GM12878 (cell line): ENCODE measurements around the gene POU5F1.

Experiments
- ATF7 ChIP-seq: fragments of 450-650 bp; IDR thresholded peaks from 2 replicates; pipeline ENCODE4 v1.6.1; 2016; ENCODE audit warnings: low read depth, mild to moderate bottlenecking
- BRCA1 ChIP-seq: IDR thresholded peaks from 2 replicates; pipeline ENCODE4 v1.6.1; 2011; ENCODE audit warnings: low read depth, low read length, improper control_type of control experiment
- CREB1 ChIP-seq: IDR thresholded peaks from 2 replicates; pipeline ENCODE4 v1.6.1; 2012; ENCODE audit warnings: low read depth, mild to moderate bottlenecking, inconsistent platforms
- CTCF ChIP-seq, 3 experiments: IDR thresholded peaks in 2 of 3; conservative IDR thresholded peaks in 1 of 3; 2 replicates each; pipeline ENCODE4 v1.5.1; 2011; ENCODE audit warnings: low read depth in 3 of 3, low read length in 3 of 3, mild to moderate bottlenecking in 3 of 3, control low read depth in 2 of 3, moderate library complexity in 2 of 3, inconsistent platforms in 1 of 3, mixed read lengths in 1 of 3; ENCODE audit not compliant: control insufficient read depth in 2 of 3, insufficient read depth in 1 of 3; ENCODE audit errors: extremely low read depth in 1 of 3
- E4F1 ChIP-seq: fragments of 450-650 bp; IDR thresholded peaks from 2 replicates; pipeline ENCODE4 v1.6.1; 2018; ENCODE audit warnings: borderline replicate concordance, mild to moderate bottlenecking; ENCODE audit not compliant: partially characterized antibody
- EGR1 ChIP-seq, 2 experiments: IDR thresholded peaks; 1 replicate in 1 of 2; 2 replicates in 1 of 2; pipeline ENCODE4 v1.6.1; 2011 to 2012; ENCODE audit warnings: low read depth in 2 of 2, low read length in 2 of 2, borderline replicate concordance in 1 of 2, mild to moderate bottlenecking in 1 of 2, moderate library complexity in 1 of 2
- EP300 ChIP-seq, 2 experiments: fragments of 150-350 bp in 1 of 2; IDR thresholded peaks; 2 replicates each; pipeline ENCODE4 v1.6.1; 2011 to 2012; ENCODE audit warnings: low read depth in 2 of 2, low read length in 2 of 2, borderline replicate concordance in 1 of 2, improper control_type of control experiment in 1 of 2, inconsistent platforms in 1 of 2; ENCODE audit not compliant: control insufficient read depth in 1 of 2
- EZH2 ChIP-seq: IDR thresholded peaks from 2 replicates; pipeline ENCODE4 v1.6.1; 2012; ENCODE audit warnings: low read depth, mild to moderate bottlenecking, control low read depth, inconsistent platforms, low read length, borderline replicate concordance; ENCODE audit not compliant: control insufficient read depth
- MEF2A ChIP-seq: IDR thresholded peaks from 2 replicates; pipeline ENCODE4 v1.6.1; 2011; ENCODE audit warnings: low read depth, mild to moderate bottlenecking, low read length, moderate library complexity; ENCODE audit not compliant: insufficient read depth
- NFYB ChIP-seq: IDR thresholded peaks from 2 replicates; pipeline ENCODE4 v1.6.1; 2011; ENCODE audit warnings: low read depth, mild to moderate bottlenecking, low read length, improper control_type of control experiment, moderate library complexity; ENCODE audit not compliant: insufficient read depth
- POLR2AphosphoS2 ChIP-seq: IDR thresholded peaks from 2 replicates; pipeline ENCODE4 v1.6.1; 2011; ENCODE audit warnings: low read depth, mild to moderate bottlenecking, low read length, improper control_type of control experiment, moderate library complexity
- POLR2AphosphoS5 ChIP-seq: IDR thresholded peaks from 2 replicates; pipeline ENCODE4 v1.6.1; 2011; ENCODE audit warnings: mild to moderate bottlenecking, low read length, inconsistent platforms
- USF2 ChIP-seq: IDR thresholded peaks from 2 replicates; pipeline ENCODE4 v1.6.1; 2011; ENCODE audit warnings: low read depth, low read length, improper control_type of control experiment, borderline replicate concordance
- WRNIP1 ChIP-seq: IDR thresholded peaks from 2 replicates; pipeline ENCODE4 v1.6.1; 2011; ENCODE audit warnings: low read depth, low read length, improper control_type of control experiment, borderline replicate concordance

- no peak for TF ChIP-seq E4F1
- TF ChIP-seq WRNIP1: no peak
- TF ChIP-seq EZH2: no peak
- TF ChIP-seq POLR2AphosphoS5: no peak; the same call in 1 of the 2 replicates
- TF ChIP-seq CREB1: no peak
- TF ChIP-seq CTCF (IDR thresholded peaks at IDR 0.05 in 2 of 3, conservative IDR thresholded peaks at IDR 0.05 in 1 of 3; ENCODE audit: control insufficient read depth in 2 of 3, extremely low read depth in 1 of 3, insufficient read depth in 1 of 3, low read depth in 3 of 3, low read length in 3 of 3): no peak
- TF ChIP-seq NFYB: no peak
- no peak for TF ChIP-seq USF2
- TF ChIP-seq POLR2AphosphoS2: no peak
- TF ChIP-seq EGR1 (IDR thresholded peaks at IDR 0.05; ENCODE audit: borderline replicate concordance in 1 of 2, low read depth in 2 of 2, low read length in 2 of 2): no peak
- no peak for TF ChIP-seq EP300 (IDR thresholded peaks at IDR 0.05; ENCODE audit: borderline replicate concordance in 1 of 2, control insufficient read depth in 1 of 2, low read depth in 2 of 2, low read length in 2 of 2)
- TF ChIP-seq MEF2A: no peak
- no peak for TF ChIP-seq ATF7
- TF ChIP-seq BRCA1: no peak
Observed at GRCh38 chr6:31202259-31203166, 32.0 kb upstream of the POU5F1 start.
